HG02588 (cell line): Measurements from ENCODE around the gene ARHGDIG.

ENCODE experiments used
- ATAC-seq: cut with Tn5 transposase; IDR thresholded peaks from one replicate; pipeline ENCODE4 v1.9.1; 2021; ENCODE audit warnings: mild to moderate bottlenecking, moderate library complexity; ENCODE audit not compliant: unreplicated experiment

The ARHGDIG gene

DNA sequence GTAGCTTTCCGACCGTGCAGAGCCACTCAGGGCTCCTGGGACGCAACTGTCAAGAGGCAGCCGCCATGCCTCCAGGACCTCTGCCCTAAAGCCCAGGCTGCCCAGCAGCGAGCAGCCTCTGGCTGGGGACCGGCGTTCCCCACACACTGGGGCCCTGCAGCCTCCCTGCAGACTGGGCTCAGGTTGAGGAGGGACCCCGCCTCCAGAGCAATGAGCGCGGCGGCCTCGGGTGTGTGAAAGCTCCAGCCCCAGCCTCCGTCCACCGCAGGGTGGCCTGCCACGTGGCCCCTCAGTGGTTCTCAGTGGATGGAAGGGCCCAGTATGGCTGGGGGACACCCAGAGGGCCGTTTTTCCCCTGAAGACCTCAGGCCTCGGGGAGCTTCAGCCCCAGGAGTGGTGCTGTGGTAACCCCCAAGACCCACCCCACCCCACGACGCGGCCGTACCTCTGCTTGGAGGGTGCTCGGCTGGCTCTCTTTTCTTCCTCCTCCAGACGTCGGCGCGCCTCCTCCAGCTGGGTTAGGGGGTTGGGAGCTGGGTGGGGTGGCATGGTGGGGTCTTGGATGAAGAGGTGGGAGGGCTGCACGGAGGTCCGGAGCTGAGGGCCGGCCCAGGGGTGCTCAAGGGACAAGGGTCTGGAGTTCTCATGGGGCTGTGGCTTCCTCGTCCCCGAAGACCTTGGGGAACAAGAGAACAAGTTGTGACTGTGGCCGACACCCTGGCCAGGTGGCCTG, 12.8 kb downstream of the ARHGDIG start:
- ATAC-seq: no peak

- ATAC-seq: no peak
Observed at GRCh38 chr16:296276-296675, 15.9 kb downstream of the ARHGDIG start.

- ATAC-seq: no peak
Observed at GRCh38 chr16:296806-297510, 16.6 kb downstream of the ARHGDIG start.

GRCh38 chr16:297832-298231, 17.4 kb downstream of the ARHGDIG start:
- no peak for ATAC-seq

- no peak for ATAC-seq
Observed at GRCh38 chr16:301235-301634, 20.8 kb downstream of the ARHGDIG start.

DNA sequence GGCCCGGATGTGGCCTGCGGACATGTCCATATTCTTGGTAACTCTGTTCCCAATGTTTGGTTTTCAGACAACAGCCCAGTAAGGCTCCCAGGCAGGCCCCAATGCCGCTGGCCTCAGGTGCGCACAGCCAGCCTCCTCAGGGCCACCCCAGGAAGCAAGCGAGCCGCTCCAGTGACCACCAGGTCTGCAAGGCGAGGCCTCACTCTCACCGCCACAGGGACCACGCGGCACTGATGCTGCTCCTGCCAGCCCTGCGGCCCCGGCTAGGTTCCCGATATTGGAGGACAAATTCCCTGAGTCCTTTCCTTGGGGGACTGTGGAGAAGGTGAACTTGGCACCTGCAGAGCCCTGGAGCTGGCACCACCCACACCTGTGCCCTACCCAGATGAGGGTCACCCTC, 21.6 kb downstream of the ARHGDIG start:
- ATAC-seq: no peak

GRCh38 chr16:303760-304505, 23.5 kb downstream of the ARHGDIG start:
- ATAC-seq: no peak

DNA sequence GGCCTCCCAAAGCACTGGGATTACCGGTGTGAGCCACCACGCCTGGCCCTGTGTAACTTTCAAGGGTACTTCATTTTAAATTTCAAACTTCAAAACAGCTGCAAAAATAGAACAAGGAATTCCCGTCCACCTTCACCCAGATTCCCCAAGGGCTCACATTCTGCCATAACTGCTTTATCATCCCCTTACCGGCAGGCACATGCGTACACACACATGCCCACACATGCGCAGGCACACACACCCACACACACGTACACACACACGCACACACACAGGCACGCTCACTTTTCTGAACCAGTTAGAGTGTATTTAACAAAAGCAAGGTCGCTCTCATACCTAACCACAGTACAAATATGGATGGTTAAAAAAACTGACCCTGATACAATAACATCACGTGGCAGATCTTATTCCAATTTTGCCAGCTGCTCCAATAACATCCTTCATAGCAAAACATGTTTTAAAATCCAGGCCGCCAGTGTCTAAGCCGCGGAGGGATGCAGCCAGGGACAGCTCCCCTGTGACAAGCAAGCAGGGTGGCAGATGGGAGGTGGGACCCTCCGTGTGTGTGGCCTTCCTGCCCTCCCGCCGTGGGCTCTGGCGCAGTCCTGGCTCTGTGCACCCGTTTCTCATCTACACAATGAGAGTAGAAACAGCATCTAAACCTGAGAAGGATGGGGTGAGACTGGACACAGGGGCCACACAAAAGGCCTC, 25.7 kb downstream of the ARHGDIG start:
- ATAC-seq: no peak

GRCh38 chr16:306911-307370, 26.6 kb downstream of the ARHGDIG start:
- ATAC-seq: no peak

DNA sequence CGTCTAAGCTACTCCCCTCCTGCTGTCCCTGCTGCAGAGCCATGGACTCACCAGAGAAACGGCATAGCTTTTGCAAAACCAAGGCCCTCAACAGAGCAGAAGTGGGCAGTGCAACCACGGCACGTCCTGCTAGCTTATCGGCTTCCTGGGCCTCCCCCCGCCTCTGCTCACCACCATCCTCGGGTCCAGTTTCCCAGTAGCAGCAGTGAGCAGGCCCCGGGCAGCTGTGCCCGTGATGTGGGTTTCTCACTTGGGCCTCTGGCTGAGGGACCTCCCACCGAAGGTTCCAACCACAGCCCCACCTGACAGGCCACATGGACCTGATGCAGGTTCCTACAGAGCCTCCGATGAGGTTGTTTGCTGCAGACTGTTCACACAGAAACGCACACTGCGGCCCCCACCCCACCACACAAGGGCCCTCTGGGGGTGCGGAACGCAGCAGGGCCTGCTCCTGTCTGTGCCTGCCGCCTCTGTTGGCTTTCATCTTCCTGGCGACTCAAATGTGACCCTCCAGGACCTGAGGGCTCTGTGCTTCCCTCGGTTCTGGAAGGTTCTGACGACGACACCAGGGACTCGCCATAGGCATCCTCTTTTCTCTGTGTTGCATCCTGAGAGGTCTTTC, 27.4 kb downstream of the ARHGDIG start:
- no peak for ATAC-seq

GRCh38 chr16:309476-309875, 29.1 kb downstream of the ARHGDIG start:
- no peak for ATAC-seq

GRCh38 chr16:311725-312124, 31.3 kb downstream of the ARHGDIG start:
- ATAC-seq: no peak

DNA sequence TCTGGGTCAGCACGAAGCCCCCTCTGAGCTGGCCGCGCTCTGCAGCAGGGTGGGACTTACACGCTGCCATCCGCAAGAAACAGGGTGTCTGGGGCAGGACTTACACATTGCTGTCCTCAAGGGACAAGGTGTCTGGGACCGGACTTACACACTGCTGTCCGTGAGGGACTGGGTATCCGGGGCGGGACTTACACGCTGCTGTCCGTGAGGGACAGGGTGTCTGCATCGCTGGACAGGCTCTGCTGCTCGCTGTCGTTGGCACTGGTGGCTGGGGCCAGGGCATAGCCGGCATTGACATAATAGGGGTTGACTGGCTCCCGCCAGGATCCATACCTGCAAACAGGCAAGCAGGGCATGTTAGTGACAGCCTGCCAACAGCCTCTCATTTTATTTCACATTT, 34.0 kb downstream of the ARHGDIG start:
- no peak for ATAC-seq

DNA sequence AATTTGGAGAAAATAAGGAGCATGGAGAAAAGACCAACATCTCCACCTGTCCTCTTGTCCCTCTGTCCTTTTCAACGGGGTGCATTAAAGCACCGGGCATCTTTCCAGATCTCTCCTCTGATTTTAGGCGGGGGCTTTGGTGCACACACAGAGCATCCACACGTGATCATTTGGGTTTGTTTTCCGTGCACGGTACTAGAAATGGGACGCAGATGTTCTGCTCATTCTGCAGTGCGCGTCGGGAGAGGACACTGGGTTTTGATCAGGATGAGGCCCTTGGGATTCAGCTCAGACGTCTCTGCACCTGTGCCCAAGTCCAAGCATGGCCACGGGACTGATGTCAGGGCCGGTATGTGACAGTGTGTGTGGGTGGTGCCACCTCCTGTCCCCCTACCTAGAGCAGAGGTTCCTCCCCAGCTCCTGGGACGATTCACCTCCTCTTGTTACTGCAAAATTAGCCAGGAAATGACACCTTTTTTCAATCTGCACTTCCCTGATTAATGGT, 34.5 kb downstream of the ARHGDIG start:
- ATAC-seq: no peak

- no peak for ATAC-seq
Observed at GRCh38 chr16:316741-317464, 36.5 kb downstream of the ARHGDIG start.

GRCh38 chr16:317583-317982, 37.2 kb downstream of the ARHGDIG start:
- ATAC-seq: no peak

DNA sequence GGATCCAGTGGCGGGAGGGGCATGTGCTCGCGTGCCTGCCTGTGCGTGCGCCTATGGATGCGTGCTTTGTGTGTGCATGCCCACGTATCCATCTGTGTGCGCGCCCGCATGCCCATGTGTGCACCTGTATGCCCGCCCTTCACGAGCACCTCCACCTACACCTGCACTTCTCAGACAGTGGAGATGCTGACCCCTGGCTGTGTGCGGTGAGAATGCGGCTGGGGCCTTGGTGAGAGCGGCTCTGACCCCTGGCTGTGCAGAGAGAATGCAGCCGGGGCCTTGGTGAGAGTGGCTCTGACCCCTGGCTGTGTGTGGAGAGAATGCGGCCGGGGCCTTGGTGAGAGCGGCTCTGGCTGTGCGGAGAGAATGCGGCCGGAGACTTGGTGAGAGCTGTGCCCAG, 38.2 kb downstream of the ARHGDIG start:
- no peak for ATAC-seq

DNA sequence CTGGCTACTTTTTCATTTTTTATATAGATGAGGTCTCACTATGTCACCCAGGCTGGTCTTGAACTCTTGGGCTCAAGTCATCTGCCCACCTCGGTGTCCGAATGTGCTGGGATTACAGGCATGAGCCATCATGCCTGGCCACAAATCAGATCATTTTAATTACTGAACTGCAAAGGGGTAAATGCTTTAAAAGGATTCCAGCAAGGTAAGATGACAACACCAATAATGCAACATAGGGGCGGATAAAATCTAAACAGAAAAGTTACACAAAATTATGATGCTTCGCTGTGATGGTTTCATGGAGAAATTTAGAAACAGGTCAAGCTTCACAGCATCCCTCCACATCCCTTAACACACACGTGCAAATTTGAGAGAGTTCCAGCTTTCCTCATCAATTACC, 39.8 kb downstream of the ARHGDIG start:
- no peak for ATAC-seq

DNA sequence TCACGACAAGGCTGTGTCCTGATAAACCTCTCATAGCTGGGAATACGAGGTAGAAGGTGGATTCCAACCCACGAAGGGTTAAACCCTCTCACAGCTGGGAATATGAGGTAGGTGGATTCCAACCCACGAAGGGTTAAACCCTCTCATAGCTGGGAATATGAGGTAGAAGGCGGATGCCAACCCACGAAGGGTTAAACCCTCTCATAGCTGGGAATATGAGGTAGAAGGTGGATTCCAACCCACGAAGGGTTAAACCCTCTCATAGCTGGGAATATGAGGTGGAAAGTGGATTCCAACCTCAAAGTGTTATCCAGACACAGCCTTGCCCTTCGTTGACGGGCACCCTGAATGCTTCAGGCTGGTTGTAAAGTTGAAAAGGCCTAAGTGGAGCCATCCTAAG, 41.1 kb downstream of the ARHGDIG start:
- no peak for ATAC-seq
